ENCODE data around the gene TMEM198. TPM values are rescaled to one million over a fixed set of nuclear protein-coding genes. Genes with fewer than 3 reads are reported as not detected.

Gene TMEM198
- total and polyA plus RNA-seq, 4 donors = 0.74 to 1.9 (median 1.5) TPM

DNA sequence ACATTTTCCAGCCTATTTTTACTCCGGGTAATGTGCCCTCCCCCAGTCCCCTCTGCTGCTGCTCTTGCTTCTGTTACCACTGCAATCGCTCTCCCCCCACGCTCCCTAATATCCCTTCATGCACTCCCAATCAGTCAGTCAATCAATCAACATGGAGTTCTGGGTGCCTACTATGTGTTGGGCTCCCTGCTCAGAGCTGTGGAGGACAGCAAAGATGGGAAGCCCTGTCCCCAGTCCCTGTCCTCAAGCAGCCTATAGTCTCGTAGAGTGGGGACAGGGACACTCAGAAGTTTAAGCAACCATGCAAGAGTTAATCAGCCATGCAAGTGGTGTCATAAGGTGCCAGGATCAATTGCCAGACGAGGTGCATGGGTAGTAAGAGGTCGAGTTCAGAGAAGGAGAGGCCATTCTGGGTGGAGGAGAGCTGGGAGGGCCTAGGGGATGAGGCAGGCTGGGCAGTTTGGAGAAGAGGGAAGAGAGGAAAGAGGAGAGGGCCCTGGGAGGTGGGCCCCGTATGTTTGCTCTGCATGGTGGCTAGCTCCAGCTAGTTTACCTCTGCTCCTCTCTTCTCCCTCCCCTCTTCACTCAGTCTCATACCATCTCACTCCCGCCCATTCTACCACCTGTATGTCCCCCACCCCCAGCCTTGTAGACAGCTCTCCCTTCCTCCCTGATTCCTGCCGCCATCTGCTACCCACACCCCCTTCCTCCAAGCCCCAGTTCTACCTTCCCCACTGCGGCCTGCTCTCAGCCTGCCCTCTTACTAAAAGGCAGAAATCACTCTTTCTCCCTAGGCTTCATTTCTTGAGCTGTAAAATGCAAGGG lies 25.7 kb upstream of the TMEM198 start:
- no peak overlapping the region for H3K27ac ChIP-seq (ENCODE audit: low read depth in 1 of 2, low read length in 2 of 2)
- H3K27me3 ChIP-seq (ENCODE audit: control insufficient read depth in 4 of 4, insufficient read depth in 4 of 4, low read length in 3 of 4) = peaks cover 0 to 4% (median 2%) of the 10 kb centered on the region in 4 donors
- no peaks in the 10 kb centered on the region for H3K4me1 ChIP-seq (ENCODE audit: control insufficient read depth in 4 of 4, insufficient read depth in 4 of 4, low read length in 3 of 4)
- 59% methylated on average over 10 of the region's 10 CpGs for WGBS
- no peaks in the 10 kb centered on the region for H3K9me3 ChIP-seq (ENCODE audit: control insufficient read depth in 4 of 4, low read length in 3 of 4)
- no peak for DNase-seq (ENCODE audit: low spot score)
- no peak overlapping the region for H3K4me3 ChIP-seq (ENCODE audit: low read depth in 1 of 3, low read length in 3 of 3)
- no peak overlapping the region for H3K9ac ChIP-seq (ENCODE audit: low read depth in 1 of 2, low read length in 2 of 2)
- no peaks in the 10 kb centered on the region for H3K36me3 ChIP-seq (ENCODE audit: control insufficient read depth in 4 of 4, insufficient read depth in 3 of 4, low read depth in 1 of 4, low read length in 3 of 4)
- TF ChIP-seq, protein P1, sequence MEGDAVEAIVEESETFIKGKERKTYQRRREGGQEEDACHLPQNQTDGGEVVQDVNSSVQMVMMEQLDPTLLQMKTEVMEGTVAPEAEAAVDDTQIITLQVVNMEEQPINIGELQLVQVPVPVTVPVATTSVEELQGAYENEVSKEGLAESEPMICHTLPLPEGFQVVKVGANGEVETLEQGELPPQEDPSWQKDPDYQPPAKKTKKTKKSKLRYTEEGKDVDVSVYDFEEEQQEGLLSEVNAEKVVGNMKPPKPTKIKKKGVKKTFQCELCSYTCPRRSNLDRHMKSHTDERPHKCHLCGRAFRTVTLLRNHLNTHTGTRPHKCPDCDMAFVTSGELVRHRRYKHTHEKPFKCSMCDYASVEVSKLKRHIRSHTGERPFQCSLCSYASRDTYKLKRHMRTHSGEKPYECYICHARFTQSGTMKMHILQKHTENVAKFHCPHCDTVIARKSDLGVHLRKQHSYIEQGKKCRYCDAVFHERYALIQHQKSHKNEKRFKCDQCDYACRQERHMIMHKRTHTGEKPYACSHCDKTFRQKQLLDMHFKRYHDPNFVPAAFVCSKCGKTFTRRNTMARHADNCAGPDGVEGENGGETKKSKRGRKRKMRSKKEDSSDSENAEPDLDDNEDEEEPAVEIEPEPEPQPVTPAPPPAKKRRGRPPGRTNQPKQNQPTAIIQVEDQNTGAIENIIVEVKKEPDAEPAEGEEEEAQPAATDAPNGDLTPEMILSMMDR (IDR thresholded peaks at IDR 0.05; ENCODE audit: low read depth, low read length, missing input control) = no peak
- TF ChIP-seq HNF4A (conservative IDR thresholded peaks at IDR 0.05) (no peak), YY1 (IDR thresholded peaks at IDR 0.05) (no peak), TAF1 (conservative IDR thresholded peaks at IDR 0.05) (no peak), RXRA (IDR thresholded peaks at IDR 0.05) (no peak)
- TF ChIP-seq, protein P2, sequence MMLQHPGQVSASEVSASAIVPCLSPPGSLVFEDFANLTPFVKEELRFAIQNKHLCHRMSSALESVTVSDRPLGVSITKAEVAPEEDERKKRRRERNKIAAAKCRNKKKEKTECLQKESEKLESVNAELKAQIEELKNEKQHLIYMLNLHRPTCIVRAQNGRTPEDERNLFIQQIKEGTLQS (IDR thresholded peaks at IDR 0.05) = no peak

DNA sequence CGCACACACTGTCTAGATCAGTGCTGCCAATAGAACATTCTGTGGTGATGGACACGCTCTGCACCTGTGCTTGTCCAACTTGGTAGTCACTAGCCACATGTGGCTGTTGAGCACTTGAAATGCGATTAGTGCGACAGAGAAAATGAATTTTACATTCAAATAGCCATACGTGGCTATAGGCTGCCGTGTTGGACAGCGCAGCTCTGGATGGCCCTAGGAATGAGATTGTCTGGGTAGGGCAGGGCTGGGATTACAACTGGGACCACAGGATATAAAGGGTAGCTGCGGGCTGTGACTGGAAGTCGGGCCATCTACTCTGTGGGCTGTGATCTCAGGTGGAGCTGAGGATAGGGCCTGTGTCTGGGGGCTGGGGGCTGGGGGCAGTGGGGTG lies 24.3 kb upstream of the TMEM198 start:
- Histone ChIP-seq H3K9ac (ENCODE audit: low read depth in 1 of 2, low read length in 2 of 2) (no peak overlapping the region), H3K4me3 (ENCODE audit: low read depth in 1 of 3, low read length in 3 of 3) (no peak overlapping the region), H3K36me3 (ENCODE audit: control insufficient read depth in 4 of 4, insufficient read depth in 3 of 4, low read depth in 1 of 4, low read length in 3 of 4) (no peaks in the 10 kb centered on the region), H3K9me3 (ENCODE audit: control insufficient read depth in 4 of 4, low read length in 3 of 4) (no peaks in the 10 kb centered on the region), H3K27me3 (ENCODE audit: control insufficient read depth in 4 of 4, insufficient read depth in 4 of 4, low read length in 3 of 4) (peaks cover 0 to 10% (median 8%) of the 10 kb centered on the region in 4 donors), H3K4me1 (ENCODE audit: control insufficient read depth in 4 of 4, insufficient read depth in 4 of 4, low read length in 3 of 4) (no peaks in the 10 kb centered on the region), H3K27ac (ENCODE audit: low read depth in 1 of 2, low read length in 2 of 2) (no peak overlapping the region)
- DNase-seq (ENCODE audit: low spot score) = no peak
- WGBS = 89% methylated on average over 9 of the region's 9 CpGs
- TF ChIP-seq FOXA2 (IDR thresholded peaks at IDR 0.05) (no peak), JUND (IDR thresholded peaks at IDR 0.05) (no peak)
- TF ChIP-seq, protein P3, sequence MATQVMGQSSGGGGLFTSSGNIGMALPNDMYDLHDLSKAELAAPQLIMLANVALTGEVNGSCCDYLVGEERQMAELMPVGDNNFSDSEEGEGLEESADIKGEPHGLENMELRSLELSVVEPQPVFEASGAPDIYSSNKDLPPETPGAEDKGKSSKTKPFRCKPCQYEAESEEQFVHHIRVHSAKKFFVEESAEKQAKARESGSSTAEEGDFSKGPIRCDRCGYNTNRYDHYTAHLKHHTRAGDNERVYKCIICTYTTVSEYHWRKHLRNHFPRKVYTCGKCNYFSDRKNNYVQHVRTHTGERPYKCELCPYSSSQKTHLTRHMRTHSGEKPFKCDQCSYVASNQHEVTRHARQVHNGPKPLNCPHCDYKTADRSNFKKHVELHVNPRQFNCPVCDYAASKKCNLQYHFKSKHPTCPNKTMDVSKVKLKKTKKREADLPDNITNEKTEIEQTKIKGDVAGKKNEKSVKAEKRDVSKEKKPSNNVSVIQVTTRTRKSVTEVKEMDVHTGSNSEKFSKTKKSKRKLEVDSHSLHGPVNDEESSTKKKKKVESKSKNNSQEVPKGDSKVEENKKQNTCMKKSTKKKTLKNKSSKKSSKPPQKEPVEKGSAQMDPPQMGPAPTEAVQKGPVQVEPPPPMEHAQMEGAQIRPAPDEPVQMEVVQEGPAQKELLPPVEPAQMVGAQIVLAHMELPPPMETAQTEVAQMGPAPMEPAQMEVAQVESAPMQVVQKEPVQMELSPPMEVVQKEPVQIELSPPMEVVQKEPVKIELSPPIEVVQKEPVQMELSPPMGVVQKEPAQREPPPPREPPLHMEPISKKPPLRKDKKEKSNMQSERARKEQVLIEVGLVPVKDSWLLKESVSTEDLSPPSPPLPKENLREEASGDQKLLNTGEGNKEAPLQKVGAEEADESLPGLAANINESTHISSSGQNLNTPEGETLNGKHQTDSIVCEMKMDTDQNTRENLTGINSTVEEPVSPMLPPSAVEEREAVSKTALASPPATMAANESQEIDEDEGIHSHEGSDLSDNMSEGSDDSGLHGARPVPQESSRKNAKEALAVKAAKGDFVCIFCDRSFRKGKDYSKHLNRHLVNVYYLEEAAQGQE (IDR thresholded peaks at IDR 0.05) = no peak

DNA sequence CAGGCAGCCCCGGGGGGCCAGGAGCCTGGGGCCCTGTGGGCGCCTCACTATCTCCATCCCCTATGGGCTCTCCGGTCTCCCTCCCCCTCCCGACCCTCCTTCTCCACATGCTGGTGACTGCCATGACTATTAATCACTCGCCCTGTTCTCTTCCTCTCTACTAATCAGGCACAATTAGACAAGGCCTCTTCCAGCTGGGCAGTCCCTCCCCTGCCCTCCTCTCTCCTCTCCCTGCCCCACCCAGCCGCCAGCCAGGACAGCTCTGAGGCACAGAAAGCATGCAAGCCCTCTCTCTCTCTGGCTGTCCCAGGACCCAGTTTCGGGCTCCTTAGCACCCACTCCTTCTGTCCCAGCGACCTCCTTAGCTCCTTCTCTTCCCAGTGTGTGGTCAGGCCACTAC lies 23.7 kb upstream of the TMEM198 start:
- no peak for DNase-seq (ENCODE audit: low spot score)
- Histone ChIP-seq H3K4me1 (ENCODE audit: control insufficient read depth in 4 of 4, insufficient read depth in 4 of 4, low read length in 3 of 4) (no peaks in the 10 kb centered on the region), H3K27ac (ENCODE audit: low read depth in 1 of 2, low read length in 2 of 2) (no peak overlapping the region), H3K36me3 (ENCODE audit: control insufficient read depth in 4 of 4, insufficient read depth in 3 of 4, low read depth in 1 of 4, low read length in 3 of 4) (no peaks in the 10 kb centered on the region), H3K4me3 (ENCODE audit: low read depth in 1 of 3, low read length in 3 of 3) (no peak overlapping the region), H3K9me3 (ENCODE audit: control insufficient read depth in 4 of 4, low read length in 3 of 4) (no peaks in the 10 kb centered on the region), H3K27me3 (ENCODE audit: control insufficient read depth in 4 of 4, insufficient read depth in 4 of 4, low read length in 3 of 4) (peaks cover 0 to 10% (median 8%) of the 10 kb centered on the region in 4 donors), H3K9ac (ENCODE audit: low read depth in 1 of 2, low read length in 2 of 2) (no peak overlapping the region)
- 78% methylated on average over 8 of the region's 8 CpGs for WGBS
- TF ChIP-seq GABPA (IDR thresholded peaks at IDR 0.05 in 1 of 2, conservative IDR thresholded peaks at IDR 0.05 in 1 of 2) (no peak), RAD21 (IDR thresholded peaks at IDR 0.05) (no peak), SP1 (IDR thresholded peaks at IDR 0.05) (no peak), RXRA (IDR thresholded peaks at IDR 0.05) (no peak), EGR1 (IDR thresholded peaks at IDR 0.05; ENCODE audit: low read depth in 2 of 2) (no peak), NR2F2 (IDR thresholded peaks at IDR 0.05) (no peak), FOXA1 (IDR thresholded peaks at IDR 0.05) (no peak), JUND (IDR thresholded peaks at IDR 0.05) (no peak), HNF4G (IDR thresholded peaks at IDR 0.05) (no peak), HNF4A (conservative IDR thresholded peaks at IDR 0.05) (no peak)
- TF ChIP-seq, protein P3 (IDR thresholded peaks at IDR 0.05) = no peak
